SK-N-SH (cell line): ENCODE data around the gene STX11.

Source experiments
- CTCF ChIP-seq: fragments of 200-600 bp; sonication (generic); IDR thresholded peaks from 2 replicates; pipeline ENCODE4 v1.6.1; 2017; ENCODE audit warnings: antibody characterized with exemption, mild to moderate bottlenecking, moderate library complexity
- EP300 ChIP-seq, 2 experiments: IDR thresholded peaks; 2 replicates each; pipeline versions ENCODE4 v1.4.0 to v1.6.1; 2012; ENCODE audit warnings: borderline replicate concordance in 1 of 2, low read depth in 1 of 2, low read length in 1 of 2
- EZH2phosphoT487 ChIP-seq: fragments of 200-600 bp; sonication (generic); IDR thresholded peaks from 2 replicates; pipeline ENCODE4 v1.6.1; 2017; ENCODE audit warnings: low read depth, mixed run types, mild to moderate bottlenecking, antibody characterized with exemption, moderate library complexity, borderline replicate concordance
- MAX ChIP-seq: IDR thresholded peaks from 2 replicates; pipeline ENCODE4 v1.4.0; 2012; ENCODE audit warnings: low read depth
- NFIC ChIP-seq: IDR thresholded peaks from 2 replicates; pipeline ENCODE4 v1.4.0; 2012; ENCODE audit warnings: borderline replicate concordance
- POLR2AphosphoS5 ChIP-seq: IDR thresholded peaks from 2 replicates; pipeline ENCODE4 v1.6.1; 2012; ENCODE audit warnings: low read depth, low read length
- RCOR1 ChIP-seq: fragments of 150-350 bp; IDR thresholded peaks from 2 replicates; pipeline ENCODE4 v1.6.1; 2017; ENCODE audit warnings: antibody characterized with exemption, low read length
- ZBTB33 ChIP-seq: IDR thresholded peaks from 2 replicates; pipeline ENCODE4 v1.4.0; 2012; ENCODE audit warnings: low read depth, borderline replicate concordance

GRCh38 chr6:144177726-144178125, 27.4 kb downstream of the STX11 start:
- TF ChIP-seq RCOR1 (no peak), CTCF (no peak), POLR2AphosphoS5 (no peak), ZBTB33 (no peak), EZH2phosphoT487 (no peak), NFIC (no peak), EP300 (IDR thresholded peaks at IDR 0.05; ENCODE audit: borderline replicate concordance in 1 of 2, low read depth in 1 of 2, low read length in 1 of 2) (no peak), MAX (no peak)
